DOHH2 (cell line): Measurements from ENCODE around the gene COPG1.
A peak's percentile ranks its signal among the peaks of the same experiment; 100 is the strongest.

Experiments
- EZH2phosphoT487 ChIP-seq: fragments of 200-600 bp; sonication (generic); IDR thresholded peaks from 2 replicates; pipeline ENCODE4 v1.6.1; 2017; ENCODE audit warnings: borderline replicate concordance, mild to moderate bottlenecking, antibody characterized with exemption, low read length, moderate library complexity, mixed read lengths
- TF ChIP-seq, protein P1 (sequence below): fragments of 200-600 bp; sonication (generic); IDR thresholded peaks from one replicate; pipeline ENCODE4 v1.5.1; 2014; ENCODE audit warnings: antibody characterized with exemption, mild to moderate bottlenecking, low read depth, low read length; ENCODE audit not compliant: poor library complexity, severe bottlenecking

DNA sequence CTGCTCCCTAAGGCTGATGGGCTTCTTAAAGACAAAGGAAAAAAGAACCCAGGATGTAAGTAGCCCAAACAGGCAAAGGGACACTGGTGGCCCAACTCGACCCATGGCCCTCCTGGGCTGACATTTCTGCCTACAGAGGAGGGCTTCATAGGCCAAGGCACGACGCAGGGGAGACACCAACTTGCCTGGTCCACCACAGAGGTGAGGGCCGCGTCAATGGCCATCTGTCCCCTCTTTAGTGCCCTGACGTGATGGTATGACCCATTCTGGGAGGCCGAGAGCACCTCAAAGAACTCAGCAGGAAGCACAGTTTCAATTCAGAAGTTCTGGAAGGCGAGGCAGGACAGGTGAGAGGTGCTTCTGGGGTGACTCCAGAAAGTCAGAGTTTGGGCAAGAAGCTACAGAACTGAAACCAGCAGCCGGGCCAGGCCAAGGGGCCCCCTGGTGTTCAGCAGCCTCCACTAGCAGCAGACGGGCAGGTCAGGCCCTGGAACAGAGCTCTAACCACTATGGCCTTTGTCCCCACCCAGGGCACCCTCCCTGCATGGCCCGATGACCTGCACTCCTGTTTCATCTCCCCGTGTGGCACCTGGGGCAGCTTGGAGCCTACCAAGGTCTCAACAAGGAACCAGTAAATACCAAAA, 74.4 kb downstream of the COPG1 start:
- TF ChIP-seq, protein P1, sequence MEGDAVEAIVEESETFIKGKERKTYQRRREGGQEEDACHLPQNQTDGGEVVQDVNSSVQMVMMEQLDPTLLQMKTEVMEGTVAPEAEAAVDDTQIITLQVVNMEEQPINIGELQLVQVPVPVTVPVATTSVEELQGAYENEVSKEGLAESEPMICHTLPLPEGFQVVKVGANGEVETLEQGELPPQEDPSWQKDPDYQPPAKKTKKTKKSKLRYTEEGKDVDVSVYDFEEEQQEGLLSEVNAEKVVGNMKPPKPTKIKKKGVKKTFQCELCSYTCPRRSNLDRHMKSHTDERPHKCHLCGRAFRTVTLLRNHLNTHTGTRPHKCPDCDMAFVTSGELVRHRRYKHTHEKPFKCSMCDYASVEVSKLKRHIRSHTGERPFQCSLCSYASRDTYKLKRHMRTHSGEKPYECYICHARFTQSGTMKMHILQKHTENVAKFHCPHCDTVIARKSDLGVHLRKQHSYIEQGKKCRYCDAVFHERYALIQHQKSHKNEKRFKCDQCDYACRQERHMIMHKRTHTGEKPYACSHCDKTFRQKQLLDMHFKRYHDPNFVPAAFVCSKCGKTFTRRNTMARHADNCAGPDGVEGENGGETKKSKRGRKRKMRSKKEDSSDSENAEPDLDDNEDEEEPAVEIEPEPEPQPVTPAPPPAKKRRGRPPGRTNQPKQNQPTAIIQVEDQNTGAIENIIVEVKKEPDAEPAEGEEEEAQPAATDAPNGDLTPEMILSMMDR, result peak; percentile 43
- no peak for TF ChIP-seq EZH2phosphoT487
